OCI-LY1 (cell line): Measurements from ENCODE around the gene PTHLH.

ENCODE experiments used
- CTCF ChIP-seq: fragments of 200-600 bp; sonication (generic), shearing (Covaris generic); IDR thresholded peaks from 2 replicates; pipeline ENCODE4 v1.5.1; 2017; ENCODE audit warnings: mild to moderate bottlenecking, antibody characterized with exemption, low read length, moderate library complexity, mixed read lengths
- EZH2 ChIP-seq: fragments of 200-600 bp; sonication (generic), shearing (Covaris generic); IDR thresholded peaks from 2 replicates; pipeline ENCODE4 v1.8.0; 2017; ENCODE audit warnings: borderline replicate concordance, mixed run types, mild to moderate bottlenecking, antibody characterized with exemption, low read length, moderate library complexity, mixed read lengths

- no peak for TF ChIP-seq CTCF
- no peak for TF ChIP-seq EZH2
These were observed 16.2 kb upstream of the PTHLH start for GRCh38 chr12:27988594-27989233.
